Subcutaneous adipose tissue (tissue), 4 donors: ENCODE results near the gene SRCIN1. TPM values are rescaled to one million over a fixed set of nuclear protein-coding genes. Genes with fewer than 3 reads are reported as not detected.

ENCODE experiments used
- total RNA-seq, 4 donors: library from RNA; depleted of rRNA; stranded (reverse); fragments of >200 nt; gene quantifications; one replicate each; pipeline ENCODE4 v1.1.0, GENCODE V29; 2016
- TF ChIP-seq, protein P1 (sequence below): fragments of 450-650 bp; IDR thresholded peaks from one replicate; pipeline ENCODE4 v1.5.1; 2016; ENCODE audit warnings: low read depth, mild to moderate bottlenecking, control low read depth, antibody characterized with exemption, moderate library complexity

SRCIN1 gene
- total RNA-seq, 4 donors from 2014 or later: 0.82 to 11.5 (median 4.0) TPM

DNA sequence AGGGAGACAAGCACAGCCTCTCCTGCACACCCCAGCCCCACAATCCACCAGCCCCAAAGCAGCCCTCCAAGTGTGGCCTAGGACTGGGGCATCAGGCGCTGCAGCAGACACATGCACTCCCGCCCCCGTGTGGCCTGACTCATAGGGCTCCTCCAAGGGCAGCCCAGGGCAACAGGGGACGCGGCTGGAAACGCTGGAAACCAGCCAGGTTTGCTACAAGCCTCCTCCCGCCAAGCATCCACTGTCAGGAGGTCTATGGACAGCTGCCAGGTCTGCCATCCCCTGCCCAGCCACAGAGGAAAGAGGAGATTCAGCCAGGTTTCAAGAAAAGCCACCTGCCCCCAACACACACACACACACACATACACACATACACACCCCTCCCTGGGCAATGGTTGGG lies 25.8 kb downstream of the SRCIN1 start:
- TF ChIP-seq, protein P1, sequence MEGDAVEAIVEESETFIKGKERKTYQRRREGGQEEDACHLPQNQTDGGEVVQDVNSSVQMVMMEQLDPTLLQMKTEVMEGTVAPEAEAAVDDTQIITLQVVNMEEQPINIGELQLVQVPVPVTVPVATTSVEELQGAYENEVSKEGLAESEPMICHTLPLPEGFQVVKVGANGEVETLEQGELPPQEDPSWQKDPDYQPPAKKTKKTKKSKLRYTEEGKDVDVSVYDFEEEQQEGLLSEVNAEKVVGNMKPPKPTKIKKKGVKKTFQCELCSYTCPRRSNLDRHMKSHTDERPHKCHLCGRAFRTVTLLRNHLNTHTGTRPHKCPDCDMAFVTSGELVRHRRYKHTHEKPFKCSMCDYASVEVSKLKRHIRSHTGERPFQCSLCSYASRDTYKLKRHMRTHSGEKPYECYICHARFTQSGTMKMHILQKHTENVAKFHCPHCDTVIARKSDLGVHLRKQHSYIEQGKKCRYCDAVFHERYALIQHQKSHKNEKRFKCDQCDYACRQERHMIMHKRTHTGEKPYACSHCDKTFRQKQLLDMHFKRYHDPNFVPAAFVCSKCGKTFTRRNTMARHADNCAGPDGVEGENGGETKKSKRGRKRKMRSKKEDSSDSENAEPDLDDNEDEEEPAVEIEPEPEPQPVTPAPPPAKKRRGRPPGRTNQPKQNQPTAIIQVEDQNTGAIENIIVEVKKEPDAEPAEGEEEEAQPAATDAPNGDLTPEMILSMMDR: no peak

DNA sequence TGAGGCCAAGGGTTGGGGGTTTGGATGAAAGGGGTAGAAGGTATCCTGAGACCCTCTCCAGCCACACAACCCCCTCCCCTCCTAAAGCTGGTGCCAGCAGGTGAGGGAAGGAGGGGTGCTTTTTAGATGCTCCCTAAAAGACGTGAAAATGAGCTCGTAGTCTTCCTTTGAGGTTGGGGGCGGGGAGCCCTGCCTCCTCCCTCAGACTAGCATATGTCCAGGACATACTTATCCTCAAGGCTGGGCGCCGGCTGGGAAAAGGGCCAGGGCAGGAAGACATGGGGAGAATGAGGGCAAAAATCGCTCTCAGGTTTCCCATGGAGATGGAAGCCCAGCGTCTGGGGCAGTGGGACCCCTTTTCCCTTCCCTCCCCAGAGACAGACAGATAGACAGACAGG lies 26.7 kb downstream of the SRCIN1 start:
- TF ChIP-seq, protein P1: no peak

DNA sequence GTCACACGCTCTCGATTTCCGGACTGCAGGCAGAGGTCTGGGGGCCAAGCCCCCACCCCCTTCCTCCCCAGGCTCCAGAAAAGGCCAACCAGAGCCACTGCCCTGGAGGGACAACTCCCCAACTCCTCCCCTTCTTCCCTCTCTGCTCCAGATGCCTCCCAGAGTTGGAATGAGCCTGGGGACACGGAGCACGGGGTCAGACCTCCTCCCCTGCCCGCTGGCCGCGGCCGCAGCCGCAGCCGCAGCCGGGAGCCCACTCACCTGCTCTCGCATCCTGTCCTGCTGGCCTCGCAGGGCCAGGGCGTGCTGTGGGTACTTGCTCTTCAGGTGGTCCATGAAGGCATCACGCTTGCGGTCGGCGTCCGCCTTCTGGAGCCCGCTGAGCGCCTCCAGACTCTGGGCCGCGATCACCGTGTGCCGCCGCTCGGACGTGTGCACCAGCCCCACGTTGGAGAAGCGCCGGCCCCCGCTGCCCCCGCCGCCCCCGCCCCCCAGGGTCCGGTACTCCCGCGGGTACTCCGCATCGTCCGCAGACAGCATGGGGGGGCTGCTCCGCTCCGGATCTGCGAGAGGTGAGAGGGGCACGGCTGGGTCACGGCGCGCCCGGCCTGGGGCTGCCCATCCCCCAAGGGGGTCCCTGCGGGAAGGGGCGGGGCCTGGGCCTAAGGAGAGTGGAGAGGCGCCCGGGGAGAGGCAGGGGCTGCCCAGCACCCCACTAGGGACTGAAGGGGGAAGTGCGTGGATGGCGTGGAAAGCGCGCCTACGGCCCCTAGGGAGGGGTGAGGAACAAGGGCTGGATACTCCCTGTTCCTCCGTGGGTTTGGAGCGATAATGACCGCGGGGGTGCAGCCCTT lies 27.3 kb downstream of the SRCIN1 start:
- TF ChIP-seq, protein P1: no peak

DNA sequence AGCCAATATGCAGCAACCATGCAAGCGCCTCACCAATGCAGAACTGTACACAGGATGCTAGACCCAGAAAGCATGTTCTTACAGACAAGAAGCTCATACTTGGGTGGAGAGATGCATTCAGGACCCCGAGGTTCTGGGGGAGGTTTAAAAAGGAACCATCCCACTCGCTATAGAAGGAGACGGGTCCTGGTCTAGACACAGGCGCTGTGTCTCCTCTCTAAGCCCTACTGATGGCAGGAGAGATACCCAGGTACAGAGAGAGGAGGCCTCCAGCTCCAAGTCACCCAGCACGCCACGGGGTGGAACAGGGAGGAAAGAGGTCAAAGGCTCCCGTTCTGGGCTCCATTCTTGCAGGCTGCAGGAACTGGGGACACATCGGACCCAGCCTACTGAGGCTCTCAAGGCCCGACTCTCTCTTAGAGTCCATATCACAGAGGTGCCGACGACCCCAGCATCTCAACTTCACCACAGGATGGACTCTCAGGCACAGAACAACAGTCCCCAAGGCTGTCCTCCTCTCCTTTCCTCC lies 28.0 kb downstream of the SRCIN1 start:
- TF ChIP-seq, protein P1: no peak

DNA sequence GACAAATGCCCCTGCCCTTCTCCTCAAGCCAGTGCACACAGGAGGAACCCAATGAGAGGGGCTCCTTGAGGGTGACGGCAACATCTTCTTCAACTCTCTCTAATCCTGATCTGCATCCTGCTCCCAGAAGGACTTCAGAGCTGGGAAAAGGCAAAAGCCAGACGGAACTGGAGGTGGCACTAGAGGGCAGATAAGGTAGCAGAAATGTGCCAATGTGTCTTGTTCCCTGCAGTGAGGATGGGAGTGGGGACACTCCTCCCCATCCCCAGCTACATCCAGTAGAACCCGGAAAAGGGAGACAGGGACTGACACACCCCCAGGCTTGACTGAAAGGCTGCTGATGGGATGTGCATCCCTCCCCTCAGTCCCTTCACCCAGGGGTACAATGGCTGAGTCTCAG lies 28.5 kb downstream of the SRCIN1 start:
- TF ChIP-seq, protein P1: no peak

DNA sequence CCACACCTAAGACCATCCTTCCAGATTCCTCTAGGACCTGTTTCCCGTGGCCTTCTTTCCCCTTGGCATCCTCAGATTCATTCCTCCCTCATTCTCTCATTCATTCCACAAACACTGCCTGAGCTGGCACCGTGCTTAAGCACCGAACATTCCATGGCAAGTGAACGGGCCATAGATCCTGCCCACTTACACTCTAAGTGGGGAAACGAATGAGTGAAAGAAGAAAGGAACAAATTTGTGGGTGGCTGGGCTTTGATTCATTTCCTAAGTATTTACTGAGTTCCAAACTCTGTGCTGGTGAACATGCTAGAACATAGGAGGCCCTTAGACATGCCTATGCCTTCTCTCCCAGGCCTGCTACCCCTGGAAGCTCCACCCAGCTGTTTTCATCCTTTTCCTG lies 30.0 kb downstream of the SRCIN1 start:
- TF ChIP-seq, protein P1: no peak

DNA sequence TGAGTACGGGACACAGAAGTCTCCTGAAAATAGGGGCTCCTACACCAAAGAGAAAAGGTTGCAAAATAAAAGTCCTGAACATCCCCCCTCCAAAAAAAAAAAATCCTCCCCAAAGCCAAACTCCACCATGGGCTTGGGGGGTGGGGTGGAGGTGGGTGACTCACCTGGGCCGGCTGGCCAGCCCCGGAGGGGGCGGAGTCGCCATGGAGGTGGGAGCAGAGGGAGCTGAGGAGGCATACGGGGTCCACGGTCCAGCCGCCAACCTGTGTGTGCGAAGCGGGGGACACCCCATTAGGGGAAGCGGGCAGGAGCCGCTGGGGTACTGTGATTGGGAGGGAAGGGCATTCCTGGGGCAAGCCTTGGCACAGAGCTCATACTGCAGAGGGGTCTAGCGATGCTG lies 31.0 kb downstream of the SRCIN1 start:
- TF ChIP-seq, protein P1: no peak
